ENCODE measurements around the gene MRGPRD.

Gene MRGPRD

DNA sequence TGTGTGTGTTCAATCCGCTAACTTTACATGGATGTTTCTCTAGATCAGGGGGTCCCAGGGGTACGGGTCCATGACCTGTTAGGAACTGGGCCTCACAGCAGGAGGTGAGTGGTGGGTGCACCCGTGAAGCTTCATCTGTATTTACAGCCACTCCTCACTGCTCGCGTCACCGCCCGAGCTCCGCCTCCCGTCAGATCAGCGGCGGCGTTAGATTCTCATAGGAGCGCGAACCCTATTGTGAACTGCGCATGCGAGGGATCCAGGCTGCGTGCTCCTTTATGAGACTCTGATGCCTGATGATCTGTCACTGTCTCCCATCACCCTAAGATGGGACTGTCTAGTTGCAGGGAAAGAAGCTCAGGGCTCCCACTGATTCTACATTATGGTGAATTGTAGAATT, 31.9 kb downstream of the MRGPRD start:
- Histone ChIP-seq H3K4me3 (ENCODE audit: low read length) (no peak overlapping the region), H3K4me2 (ENCODE audit: low read length) (no peak overlapping the region), H3K27ac (ENCODE audit: low read length) (no peak overlapping the region), H2AFZ (ENCODE audit: low read depth, low read length) (no peak overlapping the region), H3K9me3 (ENCODE audit: insufficient read depth, low read length) (no peaks in the 10 kb centered on the region), H3K27me3 (ENCODE audit: low read depth, low read length) (no peaks in the 10 kb centered on the region), H3K4me1 (ENCODE audit: low read length) (no peaks in the 10 kb centered on the region), H3K79me2 (ENCODE audit: low read length) (no peaks in the 10 kb centered on the region), H3K9ac (ENCODE audit: low read length) (no peak overlapping the region), H3K36me3 (replicated peaks; ENCODE audit: low read depth, low read length) (no peaks in the 10 kb centered on the region), H4K20me1 (ENCODE audit: insufficient read depth, low read length) (no peaks in the 10 kb centered on the region)
- TF ChIP-seq EZH2phosphoT487 (IDR thresholded peaks at IDR 0.05; ENCODE audit: low read depth), result no peak
- TF ChIP-seq, protein P1, sequence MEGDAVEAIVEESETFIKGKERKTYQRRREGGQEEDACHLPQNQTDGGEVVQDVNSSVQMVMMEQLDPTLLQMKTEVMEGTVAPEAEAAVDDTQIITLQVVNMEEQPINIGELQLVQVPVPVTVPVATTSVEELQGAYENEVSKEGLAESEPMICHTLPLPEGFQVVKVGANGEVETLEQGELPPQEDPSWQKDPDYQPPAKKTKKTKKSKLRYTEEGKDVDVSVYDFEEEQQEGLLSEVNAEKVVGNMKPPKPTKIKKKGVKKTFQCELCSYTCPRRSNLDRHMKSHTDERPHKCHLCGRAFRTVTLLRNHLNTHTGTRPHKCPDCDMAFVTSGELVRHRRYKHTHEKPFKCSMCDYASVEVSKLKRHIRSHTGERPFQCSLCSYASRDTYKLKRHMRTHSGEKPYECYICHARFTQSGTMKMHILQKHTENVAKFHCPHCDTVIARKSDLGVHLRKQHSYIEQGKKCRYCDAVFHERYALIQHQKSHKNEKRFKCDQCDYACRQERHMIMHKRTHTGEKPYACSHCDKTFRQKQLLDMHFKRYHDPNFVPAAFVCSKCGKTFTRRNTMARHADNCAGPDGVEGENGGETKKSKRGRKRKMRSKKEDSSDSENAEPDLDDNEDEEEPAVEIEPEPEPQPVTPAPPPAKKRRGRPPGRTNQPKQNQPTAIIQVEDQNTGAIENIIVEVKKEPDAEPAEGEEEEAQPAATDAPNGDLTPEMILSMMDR (IDR thresholded peaks at IDR 0.05; ENCODE audit: low read depth, low read length), result no peak

DNA sequence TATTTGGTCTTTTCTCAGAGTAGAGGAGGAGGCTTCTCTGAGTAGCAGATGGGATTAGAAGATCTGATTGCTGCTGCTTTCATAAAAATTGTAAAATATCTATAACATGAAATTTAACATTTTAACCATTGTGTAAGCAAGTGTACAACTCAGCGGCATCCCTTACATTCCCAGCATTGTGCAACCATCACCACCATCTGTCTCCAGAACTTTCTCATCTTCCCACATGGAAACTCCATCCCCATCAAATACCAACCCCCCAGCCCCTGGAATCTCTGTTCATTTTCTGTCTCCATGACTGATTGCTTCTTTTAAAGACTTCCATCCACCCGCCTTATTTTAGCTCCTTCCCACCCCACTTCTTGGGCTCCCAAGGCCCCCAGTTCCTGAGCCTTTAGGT, 32.3 kb downstream of the MRGPRD start:
- no peaks in the 10 kb centered on the region for H3K79me2 ChIP-seq (ENCODE audit: low read length)
- H2AFZ ChIP-seq (ENCODE audit: low read depth, low read length), result no peak overlapping the region
- no peaks in the 10 kb centered on the region for H3K36me3 ChIP-seq (replicated peaks; ENCODE audit: low read depth, low read length)
- H3K27ac ChIP-seq (ENCODE audit: low read length), result no peak overlapping the region
- no peaks in the 10 kb centered on the region for H3K9me3 ChIP-seq (ENCODE audit: insufficient read depth, low read length)
- no peaks in the 10 kb centered on the region for H3K27me3 ChIP-seq (ENCODE audit: low read depth, low read length)
- no peak overlapping the region for H3K9ac ChIP-seq (ENCODE audit: low read length)
- H3K4me2 ChIP-seq (ENCODE audit: low read length), result no peak overlapping the region
- H4K20me1 ChIP-seq (ENCODE audit: insufficient read depth, low read length), result no peaks in the 10 kb centered on the region
- no peaks in the 10 kb centered on the region for H3K4me1 ChIP-seq (ENCODE audit: low read length)
- H3K4me3 ChIP-seq (ENCODE audit: low read length), result no peak overlapping the region
- TF ChIP-seq, protein P1 (IDR thresholded peaks at IDR 0.05; ENCODE audit: low read depth, low read length), result no peak
- TF ChIP-seq EZH2phosphoT487 (IDR thresholded peaks at IDR 0.05; ENCODE audit: low read depth), result no peak

DNA sequence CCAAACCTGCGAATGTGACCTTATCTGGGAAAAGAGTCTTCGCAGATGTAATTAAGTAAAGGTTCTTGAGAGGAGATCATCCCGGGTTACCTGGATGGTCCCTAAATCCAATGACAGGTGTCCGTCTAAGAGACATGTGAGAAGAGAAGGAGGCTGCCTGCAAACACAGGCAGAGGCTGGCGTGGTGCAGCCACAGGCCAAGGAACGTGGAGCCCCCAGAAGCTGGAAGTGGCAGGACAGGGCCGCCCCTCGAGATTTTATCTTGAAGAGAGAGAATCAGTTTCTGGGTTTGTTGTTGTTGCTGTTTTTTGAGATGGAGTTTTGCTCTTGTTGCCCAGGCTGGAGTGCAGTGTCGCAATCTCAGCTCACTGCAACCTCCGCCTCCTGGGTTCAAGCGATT, 33.6 kb downstream of the MRGPRD start:
- Histone ChIP-seq H3K4me1 (ENCODE audit: low read length) (no peaks in the 10 kb centered on the region), H3K27ac (ENCODE audit: low read length) (no peak overlapping the region), H3K79me2 (ENCODE audit: low read length) (no peaks in the 10 kb centered on the region), H2AFZ (ENCODE audit: low read depth, low read length) (no peak overlapping the region), H3K27me3 (ENCODE audit: low read depth, low read length) (no peaks in the 10 kb centered on the region), H3K9ac (ENCODE audit: low read length) (no peak overlapping the region), H3K4me3 (ENCODE audit: low read length) (no peak overlapping the region), H3K36me3 (replicated peaks; ENCODE audit: low read depth, low read length) (no peaks in the 10 kb centered on the region), H3K9me3 (ENCODE audit: insufficient read depth, low read length) (no peaks in the 10 kb centered on the region), H3K4me2 (ENCODE audit: low read length) (no peak overlapping the region), H4K20me1 (ENCODE audit: insufficient read depth, low read length) (no peaks in the 10 kb centered on the region)
- no peak for TF ChIP-seq EZH2phosphoT487 (IDR thresholded peaks at IDR 0.05; ENCODE audit: low read depth)
- TF ChIP-seq, protein P1 (IDR thresholded peaks at IDR 0.05; ENCODE audit: low read depth, low read length), result no peak

DNA sequence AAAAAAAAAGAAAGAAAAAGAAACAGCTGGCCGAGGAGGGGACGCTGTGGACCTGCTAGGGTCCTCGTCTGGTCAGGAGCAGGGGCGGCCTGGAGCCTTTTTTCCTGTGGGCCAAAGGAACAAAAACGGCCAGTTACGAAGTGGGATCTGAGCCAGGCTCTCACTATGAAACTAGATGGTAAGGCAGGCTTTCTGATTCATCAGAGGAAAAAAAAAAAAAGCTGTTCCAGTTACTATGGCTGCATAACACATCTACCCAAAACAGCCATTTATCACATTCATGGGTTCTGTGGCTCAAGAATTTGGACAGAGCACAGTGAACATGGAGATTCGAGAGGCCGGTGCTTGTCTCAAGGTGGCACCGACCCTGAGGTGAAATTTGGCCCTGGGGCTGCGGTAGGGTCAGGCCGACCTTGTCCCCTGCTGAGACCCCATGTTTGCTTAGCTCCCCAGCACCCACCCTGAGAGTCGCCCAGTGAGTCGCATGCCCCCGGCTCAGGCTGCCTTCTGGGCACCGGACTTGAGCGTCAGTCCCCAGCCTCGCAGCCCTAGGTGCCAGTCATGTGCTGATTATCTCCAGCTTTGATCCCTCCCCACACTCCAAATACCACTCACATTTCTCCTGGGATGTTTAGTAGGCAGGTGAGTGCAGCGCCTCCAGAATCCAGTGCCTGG, 34.2 kb downstream of the MRGPRD start:
- H2AFZ ChIP-seq (ENCODE audit: low read depth, low read length), result no peak overlapping the region
- H3K27me3 ChIP-seq (ENCODE audit: low read depth, low read length), result no peaks in the 10 kb centered on the region
- H3K36me3 ChIP-seq (replicated peaks; ENCODE audit: low read depth, low read length), result no peaks in the 10 kb centered on the region
- H3K79me2 ChIP-seq (ENCODE audit: low read length), result no peaks in the 10 kb centered on the region
- no peak overlapping the region for H3K4me2 ChIP-seq (ENCODE audit: low read length)
- no peak overlapping the region for H3K27ac ChIP-seq (ENCODE audit: low read length)
- no peaks in the 10 kb centered on the region for H4K20me1 ChIP-seq (ENCODE audit: insufficient read depth, low read length)
- no peaks in the 10 kb centered on the region for H3K4me1 ChIP-seq (ENCODE audit: low read length)
- H3K4me3 ChIP-seq (ENCODE audit: low read length), result no peak overlapping the region
- TF ChIP-seq, protein P1 (IDR thresholded peaks at IDR 0.05; ENCODE audit: low read depth, low read length), result no peak
- TF ChIP-seq EZH2phosphoT487 (IDR thresholded peaks at IDR 0.05; ENCODE audit: low read depth), result no peak
- H3K9ac ChIP-seq (ENCODE audit: low read length), result no peak overlapping the region
- H3K9me3 ChIP-seq (ENCODE audit: insufficient read depth, low read length), result no peaks in the 10 kb centered on the region
